Stimulated activated CD8-positive, alpha-beta memory T cell treated with anti-CD3 and anti-CD28 coated beads, Interleukin-7, amount 100 ng/mL, for 4 hours (primary cell): Measurements from ENCODE around the gene CEBPA.
"Not testable (repeated sequence)": the region's sequence is repeated elsewhere in the genome, so short reads cannot be mapped to it uniquely, and the experiment has no call there.

Experiments
- DNase-seq, 2 donors: peaks; one replicate each; pipeline ENCODE4 v3.0.0-alpha.2; 2020; ENCODE audit warnings: low read depth in 2 of 2

The CEBPA gene

GRCh38 chr19:33300009-33300893 is 2.1 kb downstream of the CEBPA start:
- no peak for DNase-seq

- DNase-seq, result no peak
These were observed 3.2 kb downstream of the CEBPA start for GRCh38 chr19:33299051-33299688.

GRCh38 chr19:33298146-33298911 is 4.0 kb downstream of the CEBPA start:
- no peak for DNase-seq

GRCh38 chr19:33297401-33298145 is 4.8 kb downstream of the CEBPA start:
- DNase-seq, result no peak

GRCh38 chr19:33296488-33296971 is 5.8 kb downstream of the CEBPA start:
- no peak for DNase-seq

- DNase-seq, result no peak
These were observed 6.5 kb downstream of the CEBPA start for GRCh38 chr19:33295621-33296487.

- DNase-seq, result not testable (repeated sequence)
These were observed 7.3 kb downstream of the CEBPA start for GRCh38 chr19:33295046-33295445.

GRCh38 chr19:33294058-33294798 is 8.1 kb downstream of the CEBPA start:
- DNase-seq, result no peak

GRCh38 chr19:33293255-33294057 is 8.9 kb downstream of the CEBPA start:
- DNase-seq, result no peak

GRCh38 chr19:33292595-33293254 is 9.6 kb downstream of the CEBPA start:
- no peak for DNase-seq

- DNase-seq, result no peak
These were observed 10.5 kb downstream of the CEBPA start for GRCh38 chr19:33291623-33292534.

GRCh38 chr19:33290956-33291622 is 11.2 kb downstream of the CEBPA start:
- DNase-seq, result no peak

GRCh38 chr19:33290082-33290815 is 12.1 kb downstream of the CEBPA start:
- no peak for DNase-seq

GRCh38 chr19:33289261-33289660 is 13.1 kb downstream of the CEBPA start:
- DNase-seq, result no peak

GRCh38 chr19:33288666-33289065 is 13.7 kb downstream of the CEBPA start:
- DNase-seq, result no peak

- DNase-seq, result no peak
These were observed 14.4 kb downstream of the CEBPA start for GRCh38 chr19:33287927-33288326.
